Measurements from ENCODE around the gene ZBTB38. TPM values are rescaled to one million over a fixed set of nuclear protein-coding genes. Genes with fewer than 3 reads are reported as not detected.

ZBTB38 gene
- total and polyA plus RNA-seq, 2 donors (not counting 3 experiments of a cell fraction or from before 2014, with no cell fraction given), result 31.1 to 85.2 TPM

DNA sequence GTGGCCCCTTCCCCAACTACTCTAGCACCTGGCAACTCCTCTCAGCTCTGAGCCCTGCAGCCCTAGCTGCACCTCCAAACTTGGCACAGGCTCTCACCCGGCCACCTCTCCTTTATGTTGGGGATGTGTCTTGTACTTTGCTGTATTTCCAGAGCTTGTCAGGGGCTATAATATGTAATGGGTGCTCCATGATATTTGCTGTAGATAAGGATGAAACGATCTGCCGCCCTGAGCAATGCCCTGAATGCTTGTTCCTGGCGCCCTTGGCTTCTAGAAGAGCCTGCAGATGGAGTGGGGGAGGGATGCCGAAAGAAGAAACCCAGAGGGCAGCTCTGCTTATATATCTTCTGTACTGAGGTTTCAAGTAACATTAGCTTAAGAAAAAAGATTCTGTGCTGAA lies 35.9 kb upstream of the ZBTB38 start:
- Histone ChIP-seq H3K4me1 (ENCODE audit: control insufficient read depth, extremely low read depth, insufficient read depth, low read length) (peaks cover 31% of the 10 kb centered on the region), H3K4me3 (replicated peaks in 1 of 3; ENCODE audit: insufficient read depth in 1 of 3, low read depth in 1 of 3, low read length in 3 of 3) (no peak overlapping the region), H3K36me3 (ENCODE audit: control insufficient read depth in 2 of 2, extremely low read depth in 1 of 2, insufficient read depth in 2 of 2, low read length in 2 of 2) (no peaks in the 10 kb centered on the region), H3K27me3 (ENCODE audit: control insufficient read depth in 2 of 2, insufficient read depth in 2 of 2, low read length in 2 of 2) (no peaks in the 10 kb centered on the region), H4K20me1 (replicated peaks; ENCODE audit: control insufficient read depth, extremely low read depth, insufficient read depth, low read length) (no peaks in the 10 kb centered on the region), H3K9me3 (replicated peaks; ENCODE audit: control insufficient read depth, insufficient read depth, low read length) (no peaks in the 10 kb centered on the region), H3K9ac (replicated peaks; ENCODE audit: extremely low read depth, insufficient read depth, low read length) (peak overlapping the region; percentile 1), H3K4me2 (ENCODE audit: insufficient read depth, low read length) (no peak overlapping the region), H3K27ac (ENCODE audit: insufficient read depth, low read depth, low read length) (peak overlapping the region; percentile 72), H2AFZ (ENCODE audit: low read depth, low read length) (no peak overlapping the region), H3K79me2 (ENCODE audit: control insufficient read depth, insufficient read depth, low read length) (no peaks in the 10 kb centered on the region), H3K9me1 (replicated peaks; ENCODE audit: control insufficient read depth, extremely low read depth, insufficient read depth, low read length) (no peaks in the 10 kb centered on the region)
- ChIA-PET POLR2A (no interaction called here), CTCF (interaction anchor here (0.7 to 2.7 kb wide), 8 partner anchors 14 to 122 kb away, joined by 3 to 12 read pairs (median 6); no protein-coding TSS in a partner anchor)
- intact Hi-C loops (cut with micrococcal nuclease) (no loop called here), dilution Hi-C loops (cut with MboI; ENCODE audit: extremely low pct_ligation_motif_present, low sequenced_read_pairs) (no loop called here)
- FAIRE-seq (no peak), DNase-seq (ENCODE audit: low read depth, low spot score) (no peak)
- TF ChIP-seq POLR2A (IDR thresholded peaks at IDR 0.05; ENCODE audit: low read depth, low read length) (no peak), MYC (IDR thresholded peaks at IDR 0.05; ENCODE audit: low read depth, low read length) (no peak), JUN (IDR thresholded peaks at IDR 0.05; ENCODE audit: borderline replicate concordance, insufficient read depth, insufficient read length, low read depth) (no peak)
- TF ChIP-seq, protein P1, sequence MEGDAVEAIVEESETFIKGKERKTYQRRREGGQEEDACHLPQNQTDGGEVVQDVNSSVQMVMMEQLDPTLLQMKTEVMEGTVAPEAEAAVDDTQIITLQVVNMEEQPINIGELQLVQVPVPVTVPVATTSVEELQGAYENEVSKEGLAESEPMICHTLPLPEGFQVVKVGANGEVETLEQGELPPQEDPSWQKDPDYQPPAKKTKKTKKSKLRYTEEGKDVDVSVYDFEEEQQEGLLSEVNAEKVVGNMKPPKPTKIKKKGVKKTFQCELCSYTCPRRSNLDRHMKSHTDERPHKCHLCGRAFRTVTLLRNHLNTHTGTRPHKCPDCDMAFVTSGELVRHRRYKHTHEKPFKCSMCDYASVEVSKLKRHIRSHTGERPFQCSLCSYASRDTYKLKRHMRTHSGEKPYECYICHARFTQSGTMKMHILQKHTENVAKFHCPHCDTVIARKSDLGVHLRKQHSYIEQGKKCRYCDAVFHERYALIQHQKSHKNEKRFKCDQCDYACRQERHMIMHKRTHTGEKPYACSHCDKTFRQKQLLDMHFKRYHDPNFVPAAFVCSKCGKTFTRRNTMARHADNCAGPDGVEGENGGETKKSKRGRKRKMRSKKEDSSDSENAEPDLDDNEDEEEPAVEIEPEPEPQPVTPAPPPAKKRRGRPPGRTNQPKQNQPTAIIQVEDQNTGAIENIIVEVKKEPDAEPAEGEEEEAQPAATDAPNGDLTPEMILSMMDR (IDR thresholded peaks at IDR 0.05; ENCODE audit: extremely low read depth in 1 of 2, insufficient read depth in 1 of 2, low read depth in 1 of 2, low read length in 2 of 2), result no peak
- BruUV-seq (replicated peaks), result TSS peak; percentile 54

DNA sequence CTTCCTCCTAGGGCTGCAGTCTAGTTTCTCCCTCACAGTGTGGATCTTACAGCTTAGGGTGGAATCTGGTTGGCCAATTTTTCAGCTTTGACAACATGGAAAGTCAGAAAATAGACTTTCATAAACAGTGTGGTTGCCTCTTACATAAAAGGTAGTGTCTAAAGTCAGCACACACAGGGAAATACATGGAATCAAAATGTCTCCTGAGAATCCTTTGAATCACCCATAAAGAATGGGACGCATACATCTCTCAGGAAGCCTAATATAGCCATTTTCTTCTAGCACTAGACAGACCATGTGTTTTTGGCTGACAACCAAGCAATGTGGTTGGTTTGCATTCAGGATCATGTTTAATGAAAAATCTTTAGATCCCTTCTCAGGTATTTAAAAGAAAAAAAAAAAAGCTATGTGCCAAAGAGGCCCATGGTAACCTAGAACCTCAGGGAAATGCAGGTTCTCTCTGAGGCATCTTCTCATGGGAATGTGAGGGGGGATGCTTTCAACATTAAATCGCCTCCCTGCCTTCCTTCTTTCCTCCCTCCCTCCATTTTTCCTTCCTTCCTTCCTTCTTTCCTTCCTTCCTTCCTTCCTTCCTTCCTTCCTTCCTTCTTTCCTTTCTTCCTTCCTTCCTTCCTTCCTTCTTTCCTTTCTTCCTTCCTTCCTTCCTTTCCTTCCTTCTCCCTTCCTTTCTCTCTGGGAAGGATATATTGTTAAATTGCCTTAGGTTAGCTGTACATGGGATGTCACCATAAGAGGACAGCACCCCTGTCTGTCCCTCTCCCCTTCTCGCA lies 34.3 kb upstream of the ZBTB38 start:
- BruUV-seq (replicated peaks), result no TSS peak
- H3K36me3 ChIP-seq (ENCODE audit: control insufficient read depth in 2 of 2, extremely low read depth in 1 of 2, insufficient read depth in 2 of 2, low read length in 2 of 2), result no peaks in the 10 kb centered on the region
- H3K9ac ChIP-seq (replicated peaks; ENCODE audit: extremely low read depth, insufficient read depth, low read length), result no peak overlapping the region
- TF ChIP-seq JUN (IDR thresholded peaks at IDR 0.05; ENCODE audit: borderline replicate concordance, insufficient read depth, insufficient read length, low read depth) (no peak), POLR2A (IDR thresholded peaks at IDR 0.05; ENCODE audit: low read depth, low read length) (no peak), FOS (IDR thresholded peaks at IDR 0.05; ENCODE audit: borderline replicate concordance, insufficient read depth, low read length) (no peak), EZH2 (IDR thresholded peaks at IDR 0.05; ENCODE audit: borderline replicate concordance, low read depth, low read length, severe bottlenecking) (no peak), POLR2AphosphoS5 (IDR thresholded peaks at IDR 0.05; ENCODE audit: insufficient read depth, low read depth, low read length) (no peak), GATA2 (IDR thresholded peaks at IDR 0.05; ENCODE audit: insufficient read depth, insufficient read length, low read depth, low read length) (no peak), MYC (IDR thresholded peaks at IDR 0.05; ENCODE audit: low read depth, low read length) (no peak)
- TF ChIP-seq, protein P2, sequence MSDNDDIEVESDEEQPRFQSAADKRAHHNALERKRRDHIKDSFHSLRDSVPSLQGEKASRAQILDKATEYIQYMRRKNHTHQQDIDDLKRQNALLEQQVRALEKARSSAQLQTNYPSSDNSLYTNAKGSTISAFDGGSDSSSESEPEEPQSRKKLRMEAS (IDR thresholded peaks at IDR 0.05; ENCODE audit: insufficient read depth, insufficient read length), result no peak
- TF ChIP-seq, protein P1 (IDR thresholded peaks at IDR 0.05; ENCODE audit: extremely low read depth in 1 of 2, insufficient read depth in 1 of 2, low read depth in 1 of 2, low read length in 2 of 2), result no peak
- no peak overlapping the region for H3K27ac ChIP-seq (ENCODE audit: insufficient read depth, low read depth, low read length)
- ChIA-PET POLR2A (interaction anchor here (0.6 kb wide), 2 partner anchors 19 to 26 kb away, joined by 3 to 7 read pairs; no protein-coding TSS in a partner anchor), CTCF (interaction anchor here (1.0 to 2.1 kb wide), 4 partner anchors 13 to 36 kb away, joined by 4 to 5 read pairs (median 4); no protein-coding TSS in a partner anchor)
- H3K4me1 ChIP-seq (ENCODE audit: control insufficient read depth, extremely low read depth, insufficient read depth, low read length), result peaks cover 36% of the 10 kb centered on the region
- no peaks in the 10 kb centered on the region for H4K20me1 ChIP-seq (replicated peaks; ENCODE audit: control insufficient read depth, extremely low read depth, insufficient read depth, low read length)
- H3K79me2 ChIP-seq (ENCODE audit: control insufficient read depth, insufficient read depth, low read length), result no peaks in the 10 kb centered on the region
- H3K27me3 ChIP-seq (ENCODE audit: control insufficient read depth in 2 of 2, insufficient read depth in 2 of 2, low read length in 2 of 2), result no peaks in the 10 kb centered on the region
- no peak overlapping the region for H2AFZ ChIP-seq (ENCODE audit: low read depth, low read length)
- DNase-seq (ENCODE audit: low read depth, low spot score) (no peak), FAIRE-seq (no peak)
- intact Hi-C loops (cut with micrococcal nuclease) (no loop called here), dilution Hi-C loops (cut with MboI; ENCODE audit: extremely low pct_ligation_motif_present, low sequenced_read_pairs) (no loop called here)
- H3K4me3 ChIP-seq (replicated peaks in 1 of 3; ENCODE audit: insufficient read depth in 1 of 3, low read depth in 1 of 3, low read length in 3 of 3), result no peak overlapping the region
- no peaks in the 10 kb centered on the region for H3K9me3 ChIP-seq (replicated peaks; ENCODE audit: control insufficient read depth, insufficient read depth, low read length)
- H3K9me1 ChIP-seq (replicated peaks; ENCODE audit: control insufficient read depth, extremely low read depth, insufficient read depth, low read length), result no peaks in the 10 kb centered on the region
- no peak overlapping the region for H3K4me2 ChIP-seq (ENCODE audit: insufficient read depth, low read length)

Measured in endothelial cell of umbilical vein (primary cell).